HCT116 (cell line): ENCODE measurements around the gene PLCB3. TPM values are rescaled to one million over a fixed set of nuclear protein-coding genes. Genes with fewer than 3 reads are reported as not detected.

Experiments used
- ATAC-seq: fragments of 200-7000 bp; cut with Tn5 transposase; 2 replicates; pipeline ENCODE4 v1.9.1; 2020; ENCODE audit warnings: mild to moderate bottlenecking, moderate library complexity
- BruUV-seq: library from RNA; stranded (reverse); fragments of 400-500 nt; replicated peaks from 2 replicates; lab custom pipeline; 2021; lab: Mats Ljungman, UMichigan
- CTCF ChIA-PET: fragments of 300-600 bp; sonication (Branson Sonifier 250); formaldehyde crosslinking; loops from one replicate; lab custom pipeline; 2021; ENCODE audit warnings: antibody characterized with exemption; lab: Charles Lee
- POLR2A ChIA-PET: fragments of 300-600, 350-600 bp; sonication (Branson Sonifier 250); formaldehyde crosslinking; loops from one replicate; lab custom pipeline; 2021; ENCODE audit warnings: antibody characterized with exemption; lab: Charles Lee
- RAD21 ChIA-PET, 2 experiments: fragments of 300-600 bp; sonication (Branson Sonifier 250); formaldehyde crosslinking; loops; one replicate each; lab custom pipeline; 2023; ENCODE audit warnings: low total read pairs in 2 of 2; ENCODE audit not compliant: uncharacterized antibody in 2 of 2, unreplicated experiment in 2 of 2, low non-redundant PET in 1 of 2; lab: Charles Lee
- DNase-seq: peaks from one replicate; pipeline ENCODE4 v3.0.0-alpha.2; 2010; ENCODE audit warnings: low read depth, low spot score
- H2AFZ ChIP-seq: fragments of 200-600 bp; shearing (Covaris generic), sonication (generic); 2 replicates; pipeline ENCODE4 v1.6.1; 2017; ENCODE audit warnings: low read depth, mixed run types, mixed read lengths, antibody characterized with exemption, low read length; ENCODE audit not compliant: poor library complexity, severe bottlenecking
- H3K27ac ChIP-seq: 2 replicates; pipeline ENCODE4 v1.5.1; 2012; ENCODE audit warnings: low read depth, low read length
- H3K27me3 ChIP-seq: fragments of 200-600 bp; sonication (generic); 2 replicates; pipeline ENCODE4 v1.6.1; 2016; ENCODE audit warnings: mixed run types, low read length, mixed read lengths; ENCODE audit not compliant: insufficient read depth
- H3K36me3 ChIP-seq, 2 experiments: fragments of 200-500 bp in 1 of 2; fragments of 200-600 bp in 1 of 2; sonication (Bioruptor generic) in 1 of 2; sonication (generic) in 1 of 2; 2 replicates each; pipeline versions ENCODE4 v1.5.1 to v1.6.1; 2014 to 2016; ENCODE audit warnings: low read length in 2 of 2, inconsistent platforms in 1 of 2, mixed read lengths in 1 of 2, mixed run types in 1 of 2; ENCODE audit not compliant: insufficient read depth in 2 of 2, control insufficient read depth in 1 of 2
- H3K4me1 ChIP-seq, 2 experiments: fragments of 200-600 bp in 1 of 2; sonication (generic) in 1 of 2; 2 replicates each; pipeline versions ENCODE4 v1.5.1 to v1.6.1; 2012 to 2017; ENCODE audit warnings: low read length in 2 of 2, inconsistent platforms in 1 of 2, mild to moderate bottlenecking in 1 of 2, mixed read lengths in 1 of 2, mixed run types in 1 of 2, moderate library complexity in 1 of 2; ENCODE audit not compliant: insufficient read depth in 2 of 2, control insufficient read depth in 1 of 2
- H3K4me2 ChIP-seq: fragments of 200-600 bp; sonication (generic); 2 replicates; pipeline ENCODE4 v1.6.1; 2017; ENCODE audit warnings: mixed run types, low read length, mixed read lengths
- H3K4me3 ChIP-seq, 2 experiments: fragments of 200-600 bp in 1 of 2; sonication (generic) in 1 of 2; replicated peaks in 1 of 2; 2 replicates each; pipeline ENCODE4 v1.5.1; 2011 to 2016; ENCODE audit warnings: low read length in 2 of 2, control low read depth in 1 of 2, low read depth in 1 of 2, mild to moderate bottlenecking in 1 of 2, mixed read lengths in 1 of 2, mixed run types in 1 of 2
- H3K79me2 ChIP-seq: fragments of 200-600 bp; sonication (generic); 2 replicates; pipeline ENCODE4 v1.6.1; 2017; ENCODE audit warnings: mild to moderate bottlenecking, mixed run types, low read length, moderate library complexity, mixed read lengths; ENCODE audit not compliant: insufficient read depth
- H3K9ac ChIP-seq: fragments of 200-600 bp; sonication (generic); 2 replicates; pipeline ENCODE4 v1.6.1; 2016; ENCODE audit warnings: low read length, mixed read lengths
- H3K9me2 ChIP-seq: fragments of 200-600 bp; sonication (generic), shearing (Covaris generic); 2 replicates; pipeline ENCODE4 v1.6.1; 2017; ENCODE audit warnings: mixed run types, mild to moderate bottlenecking, moderate library complexity; ENCODE audit not compliant: insufficient read depth
- H3K9me3 ChIP-seq, 2 experiments: fragments of 200-500 bp in 1 of 2; fragments of 200-600 bp in 1 of 2; sonication (Bioruptor generic) in 1 of 2; sonication (generic) in 1 of 2; 2 replicates each; pipeline ENCODE4 v1.6.1; 2014 to 2017; ENCODE audit warnings: low read length in 2 of 2, mixed read lengths in 2 of 2, inconsistent platforms in 1 of 2, low read depth in 1 of 2, mild to moderate bottlenecking in 1 of 2, mixed run types in 1 of 2, moderate library complexity in 1 of 2; ENCODE audit not compliant: control insufficient read depth in 1 of 2, insufficient read depth in 1 of 2
- H4K20me1 ChIP-seq: fragments of 200-600 bp; sonication (generic), shearing (Covaris generic); 2 replicates; pipeline ENCODE4 v1.6.1; 2017; ENCODE audit warnings: mixed run types, mild to moderate bottlenecking, moderate library complexity; ENCODE audit not compliant: insufficient read depth
- CEBPB ChIP-seq: IDR thresholded peaks from 2 replicates; pipeline ENCODE4 v1.6.1; 2012; ENCODE audit warnings: low read depth
- EGR1 ChIP-seq: IDR thresholded peaks from 2 replicates; pipeline ENCODE4 v1.6.1; 2012; ENCODE audit warnings: low read depth
- FOSL1 ChIP-seq: IDR thresholded peaks from 2 replicates; pipeline ENCODE4 v1.6.1; 2012; ENCODE audit warnings: low read depth
- POLR2A ChIP-seq: IDR thresholded peaks from 2 replicates; pipeline ENCODE4 v1.7.0; 2011; ENCODE audit warnings: borderline replicate concordance; ENCODE audit not compliant: insufficient read depth, insufficient read length; ENCODE audit errors: extremely low read depth
- POLR2AphosphoS5 ChIP-seq: IDR thresholded peaks from 2 replicates; pipeline ENCODE4 v1.6.1; 2011; ENCODE audit warnings: mild to moderate bottlenecking, low read depth, low read length, moderate library complexity
- SP1 ChIP-seq: IDR thresholded peaks from 2 replicates; pipeline ENCODE4 v1.6.1; 2012; ENCODE audit warnings: low read depth
- SRF ChIP-seq: IDR thresholded peaks from 2 replicates; pipeline ENCODE4 v1.6.1; 2012; ENCODE audit warnings: low read depth
- ZFX ChIP-seq: fragments of 450-650 bp; IDR thresholded peaks from 2 replicates; pipeline ENCODE4 v1.6.1; 2017
- intact Hi-C: fragments of 100-400 bp; cut with micrococcal nuclease; formaldehyde crosslinking; loops from 2 replicates; pipeline ENCODE4 v1.10.0; 2022
- total RNA-seq: library from RNA; stranded (reverse); gene quantifications from one replicate; pipeline ENCODE4 v1.2.1, GENCODE V29; 2021; ENCODE audit not compliant: unreplicated experiment
- TF ChIP-seq, protein P1 (sequence below), 3 experiments: fragments of 200-600 bp in 1 of 3; sonication (generic) in 1 of 3; IDR thresholded peaks in 2 of 3; conservative IDR thresholded peaks in 1 of 3; 2 replicates each; pipeline ENCODE4 v1.5.1; 2012 to 2017; ENCODE audit warnings: low read depth in 2 of 3, low read length in 2 of 3, antibody characterized with exemption in 1 of 3, borderline replicate concordance in 1 of 3, control low read depth in 1 of 3, mild to moderate bottlenecking in 1 of 3, mixed read lengths in 1 of 3, mixed run types in 1 of 3, moderate library complexity in 1 of 3; ENCODE audit not compliant: insufficient read depth in 1 of 3
- TF ChIP-seq, protein P2 (sequence below): IDR thresholded peaks from 2 replicates; pipeline ENCODE4 v1.6.1; 2011; ENCODE audit warnings: mild to moderate bottlenecking, low read length, moderate library complexity; ENCODE audit not compliant: insufficient replicate concordance; ENCODE audit errors: extremely low read depth

Gene PLCB3
- total RNA-seq, 1 experiment from 2014 or later, result 106 TPM

- POLR2A ChIA-PET, result interaction anchor here (1.3 to 2.2 kb wide), 4 partner anchors 18 to 101 kb away, joined by 3 to 10 read pairs (median 6); partner anchors contain the start of gene STIP1
- BruUV-seq, result no TSS peak
- H3K36me3 ChIP-seq, result peaks cover 48 to 57% of the 10 kb centered on the region in 2 experiments
These were observed 47.8 kb upstream of the PLCB3 start for GRCh38 chr11:64203421-64204079.

More at GRCh38 chr11:64203421-64204079, 47.8 kb upstream of the PLCB3 start:
- Histone ChIP-seq H3K27me3 (no peaks in the 10 kb centered on the region), H3K4me3 (no peak overlapping the region), H3K27ac (no peak overlapping the region), H3K9ac (no peak overlapping the region), H3K4me1 (peaks cover 0 to 8% of the 10 kb centered on the region in 2 experiments; a peak in 1 of 4 replicates), H2AFZ (no peak overlapping the region), H4K20me1 (no peaks in the 10 kb centered on the region), H3K79me2 (peaks cover 38% of the 10 kb centered on the region; the same call in 1 of the 2 replicates), H3K9me3 (no peaks in the 10 kb centered on the region), H3K4me2 (no peak overlapping the region), H3K9me2 (no peaks in the 10 kb centered on the region)
- ChIA-PET RAD21 (interaction anchor here in 1 of 2 experiments (1.6 kb wide), 1 partner anchor 18 kb away, joined by 3 read pairs; the partner anchor contains the start of gene STIP1), CTCF (interaction anchor here (1.6 to 4.6 kb wide), 8 partner anchors 15 to 152 kb away, joined by 4 to 80 read pairs (median 9); partner anchors contain the start of genes CATSPERZ, ESRRA, FKBP2 and PRDX5)
- TF ChIP-seq, protein P1, sequence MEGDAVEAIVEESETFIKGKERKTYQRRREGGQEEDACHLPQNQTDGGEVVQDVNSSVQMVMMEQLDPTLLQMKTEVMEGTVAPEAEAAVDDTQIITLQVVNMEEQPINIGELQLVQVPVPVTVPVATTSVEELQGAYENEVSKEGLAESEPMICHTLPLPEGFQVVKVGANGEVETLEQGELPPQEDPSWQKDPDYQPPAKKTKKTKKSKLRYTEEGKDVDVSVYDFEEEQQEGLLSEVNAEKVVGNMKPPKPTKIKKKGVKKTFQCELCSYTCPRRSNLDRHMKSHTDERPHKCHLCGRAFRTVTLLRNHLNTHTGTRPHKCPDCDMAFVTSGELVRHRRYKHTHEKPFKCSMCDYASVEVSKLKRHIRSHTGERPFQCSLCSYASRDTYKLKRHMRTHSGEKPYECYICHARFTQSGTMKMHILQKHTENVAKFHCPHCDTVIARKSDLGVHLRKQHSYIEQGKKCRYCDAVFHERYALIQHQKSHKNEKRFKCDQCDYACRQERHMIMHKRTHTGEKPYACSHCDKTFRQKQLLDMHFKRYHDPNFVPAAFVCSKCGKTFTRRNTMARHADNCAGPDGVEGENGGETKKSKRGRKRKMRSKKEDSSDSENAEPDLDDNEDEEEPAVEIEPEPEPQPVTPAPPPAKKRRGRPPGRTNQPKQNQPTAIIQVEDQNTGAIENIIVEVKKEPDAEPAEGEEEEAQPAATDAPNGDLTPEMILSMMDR (IDR thresholded peaks at IDR 0.05 in 2 of 3, conservative IDR thresholded peaks at IDR 0.05 in 1 of 3; ENCODE audit: borderline replicate concordance in 1 of 3, insufficient read depth in 1 of 3, low read depth in 2 of 3, low read length in 2 of 3), result no peak
- TF ChIP-seq POLR2A (no peak), EGR1 (no peak), POLR2AphosphoS5 (no peak), SP1 (no peak), SRF (no peak), ZFX (no peak), CEBPB (no peak), FOSL1 (no peak)
- TF ChIP-seq, protein P2, sequence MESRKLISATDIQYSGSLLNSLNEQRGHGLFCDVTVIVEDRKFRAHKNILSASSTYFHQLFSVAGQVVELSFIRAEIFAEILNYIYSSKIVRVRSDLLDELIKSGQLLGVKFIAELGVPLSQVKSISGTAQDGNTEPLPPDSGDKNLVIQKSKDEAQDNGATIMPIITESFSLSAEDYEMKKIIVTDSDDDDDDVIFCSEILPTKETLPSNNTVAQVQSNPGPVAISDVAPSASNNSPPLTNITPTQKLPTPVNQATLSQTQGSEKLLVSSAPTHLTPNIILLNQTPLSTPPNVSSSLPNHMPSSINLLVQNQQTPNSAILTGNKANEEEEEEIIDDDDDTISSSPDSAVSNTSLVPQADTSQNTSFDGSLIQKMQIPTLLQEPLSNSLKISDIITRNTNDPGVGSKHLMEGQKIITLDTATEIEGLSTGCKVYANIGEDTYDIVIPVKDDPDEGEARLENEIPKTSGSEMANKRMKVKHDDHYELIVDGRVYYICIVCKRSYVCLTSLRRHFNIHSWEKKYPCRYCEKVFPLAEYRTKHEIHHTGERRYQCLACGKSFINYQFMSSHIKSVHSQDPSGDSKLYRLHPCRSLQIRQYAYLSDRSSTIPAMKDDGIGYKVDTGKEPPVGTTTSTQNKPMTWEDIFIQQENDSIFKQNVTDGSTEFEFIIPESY, result no peak
- intact Hi-C loops, result loop anchor here (1.0 to 2.0 kb wide), 3 partner anchors 67 to 152 kb away; no protein-coding TSS in a partner anchor
- ATAC-seq (no peak), DNase-seq (no peak)
